Endothelial cell of umbilical vein (primary cell): ENCODE measurements around the gene TSNAXIP1. TPM values are rescaled to one million over a fixed set of nuclear protein-coding genes. Genes with fewer than 3 reads are reported as not detected.

Experiments used
- BruUV-seq: library from RNA; stranded (reverse); fragments of 400-500 nt; replicated peaks from 2 replicates; lab custom pipeline; 2021; lab: Mats Ljungman, UMichigan
- CTCF ChIA-PET: fragments of 300-600, 350-600 bp; sonication (Branson Sonifier 250); formaldehyde crosslinking; loops from one replicate; lab custom pipeline; 2021; ENCODE audit warnings: antibody characterized with exemption, inconsistent platforms; lab: Charles Lee
- POLR2A ChIA-PET: fragments of 300-600, 350-600 bp; sonication (Branson Sonifier 250); formaldehyde crosslinking; loops from one replicate; lab custom pipeline; 2021; ENCODE audit warnings: antibody characterized with exemption, inconsistent platforms; lab: Charles Lee
- DNase-seq: peaks from one replicate; pipeline ENCODE4 v3.0.0-alpha.2; 2011; ENCODE audit warnings: low read depth, low spot score
- FAIRE-seq: peaks from 2 replicates; lab custom pipeline; 2011; peaks lifted over from hg19 to GRCh38; lab: Jason Lieb, UNC
- H2AFZ ChIP-seq: 2 replicates; pipeline ENCODE4 v1.6.0; 2012; ENCODE audit warnings: low read depth, low read length, control low read depth, inconsistent platforms
- H3K27ac ChIP-seq: 2 replicates; pipeline ENCODE4 v1.5.1; 2011; ENCODE audit warnings: low read depth, mild to moderate bottlenecking, control low read depth, low read length, moderate library complexity; ENCODE audit not compliant: insufficient read depth
- H3K27me3 ChIP-seq, 2 experiments: 2 replicates each; pipeline versions ENCODE4 v1.6.0 to v1.6.1; 2011; ENCODE audit warnings: low read length in 2 of 2, mixed read lengths in 1 of 2; ENCODE audit not compliant: control insufficient read depth in 2 of 2, insufficient read depth in 2 of 2
- H3K36me3 ChIP-seq, 2 experiments: 2 replicates in 1 of 2; 3 replicates in 1 of 2; pipeline ENCODE4 v1.5.1; 2011; ENCODE audit warnings: low read length in 2 of 2, mild to moderate bottlenecking in 1 of 2, moderate library complexity in 1 of 2; ENCODE audit not compliant: control insufficient read depth in 2 of 2, insufficient read depth in 2 of 2; ENCODE audit errors: extremely low read depth in 1 of 2
- H3K4me1 ChIP-seq: 3 replicates; pipeline ENCODE4 v1.5.1; 2011; ENCODE audit warnings: mild to moderate bottlenecking, low read length; ENCODE audit not compliant: control insufficient read depth, insufficient read depth; ENCODE audit errors: extremely low read depth
- H3K4me2 ChIP-seq: 2 replicates; pipeline ENCODE4 v1.6.1; 2011; ENCODE audit warnings: low read length, control low read depth, mixed read lengths; ENCODE audit not compliant: insufficient read depth
- H3K4me3 ChIP-seq, 3 experiments: fragments of 200-600 bp in 1 of 3; sonication (generic), shearing (Covaris generic) in 1 of 3; replicated peaks in 1 of 3; 2 replicates each; pipeline ENCODE4 v1.5.1; 2011 to 2016; ENCODE audit warnings: control low read depth in 3 of 3, low read length in 3 of 3, mild to moderate bottlenecking in 2 of 3, inconsistent platforms in 1 of 3, low read depth in 1 of 3, moderate library complexity in 1 of 3; ENCODE audit not compliant: insufficient read depth in 1 of 3
- H3K79me2 ChIP-seq: 2 replicates; pipeline ENCODE4 v1.6.0; 2012; ENCODE audit warnings: low read length, inconsistent platforms; ENCODE audit not compliant: control insufficient read depth, insufficient read depth
- H3K9ac ChIP-seq: replicated peaks from 2 replicates; pipeline ENCODE3; 2011; ENCODE audit warnings: low read length, control low read depth; ENCODE audit not compliant: insufficient read depth; ENCODE audit errors: extremely low read depth
- H3K9me1 ChIP-seq: replicated peaks from 3 replicates; pipeline ENCODE4 v1.6.0; 2011; ENCODE audit warnings: mild to moderate bottlenecking, low read length; ENCODE audit not compliant: control insufficient read depth, insufficient read depth; ENCODE audit errors: extremely low read depth
- H3K9me3 ChIP-seq: replicated peaks from 2 replicates; pipeline ENCODE4 v1.5.1; 2012; ENCODE audit warnings: low read length, inconsistent platforms; ENCODE audit not compliant: control insufficient read depth, insufficient read depth
- H4K20me1 ChIP-seq: replicated peaks from 2 replicates; pipeline ENCODE3; 2011; ENCODE audit warnings: mild to moderate bottlenecking, low read length; ENCODE audit not compliant: control insufficient read depth, insufficient read depth; ENCODE audit errors: extremely low read depth
- EZH2 ChIP-seq: IDR thresholded peaks from 2 replicates; pipeline ENCODE4 v1.6.1; 2012; ENCODE audit warnings: borderline replicate concordance, low read depth, mild to moderate bottlenecking, moderate library complexity, low read length, inconsistent platforms; ENCODE audit not compliant: severe bottlenecking
- FOS ChIP-seq: IDR thresholded peaks from 2 replicates; pipeline ENCODE4 v1.6.1; 2011; ENCODE audit warnings: mild to moderate bottlenecking, low read length, moderate library complexity, borderline replicate concordance; ENCODE audit not compliant: insufficient read depth
- GATA2 ChIP-seq: IDR thresholded peaks from 2 replicates; pipeline ENCODE4 v1.7.0; 2011; ENCODE audit warnings: low read depth, mild to moderate bottlenecking, moderate library complexity, mixed read lengths, low read length; ENCODE audit not compliant: insufficient read length, insufficient read depth
- JUN ChIP-seq: IDR thresholded peaks from 2 replicates; pipeline ENCODE4 v1.6.1; 2011; ENCODE audit warnings: borderline replicate concordance, low read depth; ENCODE audit not compliant: insufficient read length, insufficient read depth
- MYC ChIP-seq: IDR thresholded peaks from one replicate; pipeline ENCODE4 v1.6.1; 2011; ENCODE audit warnings: mild to moderate bottlenecking, low read depth, low read length
- POLR2A ChIP-seq: IDR thresholded peaks from 2 replicates; pipeline ENCODE4 v1.6.1; 2012; ENCODE audit warnings: low read depth, mild to moderate bottlenecking, control low read depth, low read length
- POLR2AphosphoS5 ChIP-seq: IDR thresholded peaks from 2 replicates; pipeline ENCODE4 v1.6.1; 2012; ENCODE audit warnings: low read depth, mild to moderate bottlenecking, control low read depth, low read length, moderate library complexity; ENCODE audit not compliant: insufficient read depth
- dilution Hi-C: fragments of 300-500 bp; cut with MboI; formaldehyde crosslinking; loops from one replicate; pipeline ENCODE4 v1.15.0; 2019; ENCODE audit warnings: low sequenced_read_pairs; ENCODE audit not compliant: extremely low pct_ligation_motif_present
- intact Hi-C: fragments of 100-400 bp; cut with micrococcal nuclease; formaldehyde crosslinking; loops from one replicate; pipeline ENCODE4 v1.10.0; 2022
- polyA plus RNA-seq, 4 experiments: library from polyadenylated mRNA; depleted of rRNA in 3 of 4; stranded (reverse) in 3 of 4; unstranded in 1 of 4; fragments of >200 nt; gene quantifications; 2 replicates each; pipeline versions ENCODE4 v1.2.1 to v1.2.3, GENCODE V29; 2011 to 2012; ENCODE audit warnings: missing spikeins in 1 of 4
- total RNA-seq: library from RNA; stranded (reverse); gene quantifications from 2 replicates; pipeline ENCODE4 v1.2.3, GENCODE V29; 2021
- TF ChIP-seq, protein P1 (sequence below), 2 donors: IDR thresholded peaks; 1 replicate in 1 of 2; 2 replicates in 1 of 2; pipeline ENCODE4 v1.5.1; 2011; ENCODE audit warnings: low read length in 2 of 2, mild to moderate bottlenecking in 2 of 2, moderate library complexity in 2 of 2, control low read depth in 1 of 2, inconsistent platforms in 1 of 2, low read depth in 1 of 2; ENCODE audit not compliant: insufficient read depth in 1 of 2; ENCODE audit errors: extremely low read depth in 1 of 2
- TF ChIP-seq, protein P2 (sequence below): IDR thresholded peaks from 2 replicates; pipeline ENCODE4 v1.6.1; 2011; ENCODE audit not compliant: insufficient read depth, insufficient read length

Gene TSNAXIP1
- total and polyA plus RNA-seq, 2 donors (not counting 3 experiments of a cell fraction or from before 2014, with no cell fraction given), result 0.95 to 1.2 TPM

DNA sequence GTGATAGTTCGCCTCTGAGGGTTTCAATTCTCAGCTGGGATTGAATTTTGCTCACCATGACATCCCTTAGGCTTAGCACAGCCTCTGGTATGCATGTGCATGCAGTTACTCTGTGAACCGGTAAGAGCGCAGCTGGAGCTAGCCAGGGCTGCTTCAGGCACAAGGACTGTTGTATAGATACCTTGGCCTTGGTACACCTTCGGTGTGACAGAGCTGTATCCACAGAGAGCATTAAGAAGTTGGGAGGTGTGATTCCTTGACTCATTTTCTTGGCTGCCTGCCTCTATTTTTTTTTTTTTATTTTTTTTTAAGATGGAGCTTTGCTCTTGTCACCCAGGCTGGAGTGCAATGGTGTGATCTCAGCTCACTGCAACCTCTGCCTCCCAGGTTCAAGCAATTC, 37.8 kb downstream of the TSNAXIP1 start:
- Histone ChIP-seq H3K9me3 (no peaks in the 10 kb centered on the region), H3K9me1 (no peaks in the 10 kb centered on the region), H3K4me1 (peaks cover 32% of the 10 kb centered on the region), H4K20me1 (peaks cover 3% of the 10 kb centered on the region), H3K36me3 (peaks cover 0 to 3% of the 10 kb centered on the region in 2 experiments), H3K79me2 (peaks cover 48% of the 10 kb centered on the region), H3K27ac (no peak overlapping the region), H3K4me3 (no peak overlapping the region), H2AFZ (no peak overlapping the region), H3K27me3 (no peaks in the 10 kb centered on the region), H3K4me2 (peak overlapping the region; percentile 54), H3K9ac (no peak overlapping the region)
- TF ChIP-seq POLR2AphosphoS5 (no peak), POLR2A (no peak), JUN (no peak), GATA2 (no peak), EZH2 (no peak), FOS (no peak), MYC (no peak)
- TF ChIP-seq, protein P1, sequence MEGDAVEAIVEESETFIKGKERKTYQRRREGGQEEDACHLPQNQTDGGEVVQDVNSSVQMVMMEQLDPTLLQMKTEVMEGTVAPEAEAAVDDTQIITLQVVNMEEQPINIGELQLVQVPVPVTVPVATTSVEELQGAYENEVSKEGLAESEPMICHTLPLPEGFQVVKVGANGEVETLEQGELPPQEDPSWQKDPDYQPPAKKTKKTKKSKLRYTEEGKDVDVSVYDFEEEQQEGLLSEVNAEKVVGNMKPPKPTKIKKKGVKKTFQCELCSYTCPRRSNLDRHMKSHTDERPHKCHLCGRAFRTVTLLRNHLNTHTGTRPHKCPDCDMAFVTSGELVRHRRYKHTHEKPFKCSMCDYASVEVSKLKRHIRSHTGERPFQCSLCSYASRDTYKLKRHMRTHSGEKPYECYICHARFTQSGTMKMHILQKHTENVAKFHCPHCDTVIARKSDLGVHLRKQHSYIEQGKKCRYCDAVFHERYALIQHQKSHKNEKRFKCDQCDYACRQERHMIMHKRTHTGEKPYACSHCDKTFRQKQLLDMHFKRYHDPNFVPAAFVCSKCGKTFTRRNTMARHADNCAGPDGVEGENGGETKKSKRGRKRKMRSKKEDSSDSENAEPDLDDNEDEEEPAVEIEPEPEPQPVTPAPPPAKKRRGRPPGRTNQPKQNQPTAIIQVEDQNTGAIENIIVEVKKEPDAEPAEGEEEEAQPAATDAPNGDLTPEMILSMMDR (IDR thresholded peaks at IDR 0.05; ENCODE audit: extremely low read depth in 1 of 2, insufficient read depth in 1 of 2, low read depth in 1 of 2, low read length in 2 of 2), result no peak
- TF ChIP-seq, protein P2, sequence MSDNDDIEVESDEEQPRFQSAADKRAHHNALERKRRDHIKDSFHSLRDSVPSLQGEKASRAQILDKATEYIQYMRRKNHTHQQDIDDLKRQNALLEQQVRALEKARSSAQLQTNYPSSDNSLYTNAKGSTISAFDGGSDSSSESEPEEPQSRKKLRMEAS, result no peak
- no peak for DNase-seq
- FAIRE-seq, result no peak
- intact Hi-C loops, result no loop called here
- POLR2A ChIA-PET, result no interaction called here
- dilution Hi-C loops, result no loop called here
- BruUV-seq, result no TSS peak
- CTCF ChIA-PET, result interaction anchor here (0.7 to 4.6 kb wide), 7 partner anchors 11 to 171 kb away, joined by 3 to 32 read pairs (median 3); no protein-coding TSS in a partner anchor
